ENCODE results near the gene LGR6.

DNA sequence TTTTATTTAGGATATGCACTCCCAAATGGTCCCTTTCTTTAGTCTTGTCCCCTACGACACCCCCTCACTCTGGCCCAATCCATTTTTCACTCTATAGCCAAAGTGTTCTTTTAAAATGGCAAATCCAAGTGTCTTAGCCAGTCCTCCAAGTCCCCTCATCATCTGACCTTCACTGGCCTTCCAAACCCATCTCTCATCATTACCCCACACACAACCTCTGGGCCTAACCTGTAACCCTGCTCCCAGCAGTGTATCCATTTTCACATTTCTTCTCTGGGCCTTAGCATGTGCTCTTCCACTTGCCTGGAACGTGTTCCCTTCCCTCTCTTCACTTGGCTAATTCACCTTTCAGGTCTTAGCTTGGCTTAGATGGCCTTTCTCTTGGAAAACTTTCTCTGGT, 42.6 kb upstream of the LGR6 start:
- TF ChIP-seq, protein P1, sequence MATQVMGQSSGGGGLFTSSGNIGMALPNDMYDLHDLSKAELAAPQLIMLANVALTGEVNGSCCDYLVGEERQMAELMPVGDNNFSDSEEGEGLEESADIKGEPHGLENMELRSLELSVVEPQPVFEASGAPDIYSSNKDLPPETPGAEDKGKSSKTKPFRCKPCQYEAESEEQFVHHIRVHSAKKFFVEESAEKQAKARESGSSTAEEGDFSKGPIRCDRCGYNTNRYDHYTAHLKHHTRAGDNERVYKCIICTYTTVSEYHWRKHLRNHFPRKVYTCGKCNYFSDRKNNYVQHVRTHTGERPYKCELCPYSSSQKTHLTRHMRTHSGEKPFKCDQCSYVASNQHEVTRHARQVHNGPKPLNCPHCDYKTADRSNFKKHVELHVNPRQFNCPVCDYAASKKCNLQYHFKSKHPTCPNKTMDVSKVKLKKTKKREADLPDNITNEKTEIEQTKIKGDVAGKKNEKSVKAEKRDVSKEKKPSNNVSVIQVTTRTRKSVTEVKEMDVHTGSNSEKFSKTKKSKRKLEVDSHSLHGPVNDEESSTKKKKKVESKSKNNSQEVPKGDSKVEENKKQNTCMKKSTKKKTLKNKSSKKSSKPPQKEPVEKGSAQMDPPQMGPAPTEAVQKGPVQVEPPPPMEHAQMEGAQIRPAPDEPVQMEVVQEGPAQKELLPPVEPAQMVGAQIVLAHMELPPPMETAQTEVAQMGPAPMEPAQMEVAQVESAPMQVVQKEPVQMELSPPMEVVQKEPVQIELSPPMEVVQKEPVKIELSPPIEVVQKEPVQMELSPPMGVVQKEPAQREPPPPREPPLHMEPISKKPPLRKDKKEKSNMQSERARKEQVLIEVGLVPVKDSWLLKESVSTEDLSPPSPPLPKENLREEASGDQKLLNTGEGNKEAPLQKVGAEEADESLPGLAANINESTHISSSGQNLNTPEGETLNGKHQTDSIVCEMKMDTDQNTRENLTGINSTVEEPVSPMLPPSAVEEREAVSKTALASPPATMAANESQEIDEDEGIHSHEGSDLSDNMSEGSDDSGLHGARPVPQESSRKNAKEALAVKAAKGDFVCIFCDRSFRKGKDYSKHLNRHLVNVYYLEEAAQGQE (IDR thresholded peaks at IDR 0.05; ENCODE audit: insufficient read depth in 1 of 2, low read depth in 2 of 2, low read length in 2 of 2) = no peak
- TF ChIP-seq POLR2AphosphoS5 (IDR thresholded peaks at IDR 0.05; ENCODE audit: low read depth, low read length) = no peak

All from PFSK-1 (cell line).